ENCODE data around the gene OR6C75.
"Not testable (repeated sequence)": the region's sequence is repeated elsewhere in the genome, so short reads cannot be mapped to it uniquely, and the experiment has no call there.

- not testable (repeated sequence) for TF ChIP-seq CTCF, POLR2A (IDR thresholded peaks at IDR 0.05)
These were observed 51.0 kb downstream of the OR6C75 start for GRCh38 chr12:55413498-55414388.
